Tibial nerve (tissue), 4 donors: Measurements from ENCODE around the gene MSI2.

ENCODE experiments used
- EP300 ChIP-seq, 2 donors: sonication (generic); formaldehyde crosslinking; IDR thresholded peaks; one replicate each; pipeline ENCODE4 v1.6.1; 2017; ENCODE audit warnings: antibody characterized with exemption in 2 of 2, mild to moderate bottlenecking in 1 of 2
- POLR2A ChIP-seq, 2 donors: fragments of 450-650 bp; IDR thresholded peaks; one replicate each; pipeline ENCODE4 v1.6.1; 2017; ENCODE audit warnings: antibody characterized with exemption in 2 of 2, mild to moderate bottlenecking in 2 of 2, moderate library complexity in 2 of 2
- TF ChIP-seq, protein P1 (sequence below), 5 experiments: fragments of 200-600 bp in 3 of 5; fragments of 450-650 bp in 2 of 5; sonication (generic) in 3 of 5; IDR thresholded peaks; one replicate each; pipeline ENCODE4 v1.5.1; 2016 to 2019; ENCODE audit warnings: antibody characterized with exemption in 5 of 5, mild to moderate bottlenecking in 3 of 5, moderate library complexity in 2 of 5

DNA sequence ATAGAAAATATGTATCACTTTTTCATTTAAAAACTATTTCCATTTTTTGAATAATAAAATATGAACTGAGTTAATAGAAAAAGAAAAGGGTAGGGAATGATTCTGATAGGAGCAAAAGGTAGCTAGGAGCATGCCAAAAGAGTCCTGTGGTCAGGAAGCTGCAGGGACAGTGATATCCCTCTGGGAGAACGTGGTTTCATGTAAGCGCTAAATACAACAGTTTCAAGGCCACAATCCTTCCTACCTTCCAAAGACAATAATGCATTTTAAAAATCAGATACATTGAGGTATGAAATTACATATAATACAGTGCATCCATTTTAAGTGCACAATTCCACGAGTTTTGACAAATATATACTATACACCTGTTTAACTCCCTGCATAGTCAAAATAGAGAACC is 432.9 kb downstream of the MSI2 start:
- TF ChIP-seq, protein P1, sequence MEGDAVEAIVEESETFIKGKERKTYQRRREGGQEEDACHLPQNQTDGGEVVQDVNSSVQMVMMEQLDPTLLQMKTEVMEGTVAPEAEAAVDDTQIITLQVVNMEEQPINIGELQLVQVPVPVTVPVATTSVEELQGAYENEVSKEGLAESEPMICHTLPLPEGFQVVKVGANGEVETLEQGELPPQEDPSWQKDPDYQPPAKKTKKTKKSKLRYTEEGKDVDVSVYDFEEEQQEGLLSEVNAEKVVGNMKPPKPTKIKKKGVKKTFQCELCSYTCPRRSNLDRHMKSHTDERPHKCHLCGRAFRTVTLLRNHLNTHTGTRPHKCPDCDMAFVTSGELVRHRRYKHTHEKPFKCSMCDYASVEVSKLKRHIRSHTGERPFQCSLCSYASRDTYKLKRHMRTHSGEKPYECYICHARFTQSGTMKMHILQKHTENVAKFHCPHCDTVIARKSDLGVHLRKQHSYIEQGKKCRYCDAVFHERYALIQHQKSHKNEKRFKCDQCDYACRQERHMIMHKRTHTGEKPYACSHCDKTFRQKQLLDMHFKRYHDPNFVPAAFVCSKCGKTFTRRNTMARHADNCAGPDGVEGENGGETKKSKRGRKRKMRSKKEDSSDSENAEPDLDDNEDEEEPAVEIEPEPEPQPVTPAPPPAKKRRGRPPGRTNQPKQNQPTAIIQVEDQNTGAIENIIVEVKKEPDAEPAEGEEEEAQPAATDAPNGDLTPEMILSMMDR (IDR thresholded peaks at IDR 0.05), result no peak
- TF ChIP-seq EP300 (IDR thresholded peaks at IDR 0.05) (no peak), POLR2A (IDR thresholded peaks at IDR 0.05) (no peak)
